Inflammatory macrophage (primary cell): ENCODE data around the gene TIMM44.
"Not testable (repeated sequence)": the region's sequence is repeated elsewhere in the genome, so short reads cannot be mapped to it uniquely, and the experiment has no call there.

Experiments used
- DNase-seq, 2 donors: peaks; one replicate each; pipeline ENCODE4 v3.0.0-alpha.2; 2020 to 2022

TIMM44 gene

DNA sequence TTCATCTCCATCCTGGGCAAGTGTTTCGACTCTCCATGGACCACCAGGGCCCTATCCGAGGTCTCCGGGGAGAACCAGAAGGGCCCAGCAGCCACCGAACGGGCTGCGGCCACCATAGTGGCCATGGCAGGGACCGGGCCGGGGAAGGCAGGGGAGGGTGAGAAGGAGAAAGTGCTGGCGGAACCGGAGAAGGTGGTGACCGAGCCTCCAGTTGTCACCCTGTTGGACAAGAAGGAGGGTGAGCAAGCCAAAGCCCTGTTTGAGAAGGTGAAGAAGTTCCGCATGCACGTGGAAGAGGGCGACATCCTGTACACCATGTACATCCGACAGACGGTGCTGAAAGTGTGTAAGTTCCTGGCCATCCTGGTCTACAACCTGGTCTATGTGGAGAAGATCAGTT, 44.5 kb downstream of the TIMM44 start:
- no peak for DNase-seq

- no peak for DNase-seq
Measured at GRCh38 chr19:7897292-7897691, 46.2 kb downstream of the TIMM44 start.

GRCh38 chr19:7895565-7895964, 47.9 kb downstream of the TIMM44 start:
- no peak for DNase-seq

DNA sequence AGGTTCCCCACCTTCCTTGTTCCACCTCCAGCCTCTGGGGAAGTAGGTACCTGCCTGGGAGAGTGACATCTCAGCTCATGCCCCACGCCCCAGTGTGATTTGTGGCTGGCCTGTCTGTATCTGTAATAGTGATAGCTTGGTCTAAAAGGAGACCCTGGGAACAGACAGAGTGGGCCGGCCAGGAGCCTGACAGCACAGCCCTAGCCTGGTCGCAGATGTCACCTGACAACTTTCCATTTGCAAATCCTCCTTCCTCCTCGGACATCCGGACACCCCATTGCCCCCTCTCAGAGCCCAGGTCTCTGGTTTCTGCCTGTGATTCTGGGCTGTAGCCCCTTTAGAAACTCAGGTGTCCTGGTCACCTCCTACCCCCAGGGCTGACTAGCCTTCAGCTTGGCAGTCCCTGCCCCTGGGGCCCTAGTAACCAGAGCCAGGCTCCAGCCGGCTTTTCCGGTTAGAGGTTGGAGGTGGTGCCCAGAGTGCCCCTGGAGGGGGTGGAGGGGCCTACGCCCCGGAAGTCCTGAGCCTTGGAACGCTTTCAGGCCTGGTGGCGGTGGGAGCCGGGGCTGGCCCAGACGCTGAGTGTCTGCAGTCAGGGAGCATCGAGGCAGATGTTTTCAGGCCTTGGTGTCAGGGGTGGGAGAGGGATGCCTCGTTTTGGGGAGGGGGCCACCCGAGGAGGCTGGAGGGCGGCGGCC, 48.7 kb downstream of the TIMM44 start:
- DNase-seq: no peak

DNA sequence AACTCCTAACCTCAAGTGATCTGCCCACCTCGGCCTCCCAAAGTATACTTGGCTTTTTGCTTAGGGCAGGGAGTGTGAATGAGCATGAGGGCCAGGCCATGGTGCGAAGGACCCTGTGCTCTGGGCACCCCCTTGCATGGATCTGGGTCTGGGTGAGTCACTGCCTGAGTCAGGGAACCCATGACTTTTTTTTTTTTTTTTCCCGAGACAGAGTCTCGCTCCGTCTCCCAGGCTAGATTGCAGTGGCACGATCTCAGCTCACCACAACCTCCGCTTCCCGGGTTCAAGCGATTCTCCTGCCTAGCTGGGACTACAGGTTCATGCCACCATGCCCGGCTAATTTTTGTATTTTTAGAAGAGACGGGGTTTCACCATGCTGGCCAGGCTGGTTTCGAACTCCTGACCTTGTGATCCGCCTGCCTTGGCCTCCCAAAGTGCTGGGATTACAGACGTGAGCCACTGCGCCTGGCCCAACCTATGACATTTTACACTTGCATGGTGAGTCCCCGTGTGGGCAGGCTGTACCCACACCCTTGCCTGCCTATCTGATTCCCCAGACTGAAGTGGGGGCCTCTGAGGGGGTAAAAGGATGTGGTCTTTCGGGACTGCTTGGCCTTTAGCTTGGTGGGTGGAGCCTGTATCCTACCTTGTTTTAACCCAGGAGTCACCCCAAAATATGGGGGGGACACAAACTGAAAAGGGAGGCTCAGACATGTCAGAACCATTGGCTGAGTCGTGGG, 49.9 kb downstream of the TIMM44 start:
- not testable (repeated sequence) for DNase-seq

GRCh38 chr19:7888826-7889217, 54.6 kb downstream of the TIMM44 start:
- DNase-seq: no peak

DNA sequence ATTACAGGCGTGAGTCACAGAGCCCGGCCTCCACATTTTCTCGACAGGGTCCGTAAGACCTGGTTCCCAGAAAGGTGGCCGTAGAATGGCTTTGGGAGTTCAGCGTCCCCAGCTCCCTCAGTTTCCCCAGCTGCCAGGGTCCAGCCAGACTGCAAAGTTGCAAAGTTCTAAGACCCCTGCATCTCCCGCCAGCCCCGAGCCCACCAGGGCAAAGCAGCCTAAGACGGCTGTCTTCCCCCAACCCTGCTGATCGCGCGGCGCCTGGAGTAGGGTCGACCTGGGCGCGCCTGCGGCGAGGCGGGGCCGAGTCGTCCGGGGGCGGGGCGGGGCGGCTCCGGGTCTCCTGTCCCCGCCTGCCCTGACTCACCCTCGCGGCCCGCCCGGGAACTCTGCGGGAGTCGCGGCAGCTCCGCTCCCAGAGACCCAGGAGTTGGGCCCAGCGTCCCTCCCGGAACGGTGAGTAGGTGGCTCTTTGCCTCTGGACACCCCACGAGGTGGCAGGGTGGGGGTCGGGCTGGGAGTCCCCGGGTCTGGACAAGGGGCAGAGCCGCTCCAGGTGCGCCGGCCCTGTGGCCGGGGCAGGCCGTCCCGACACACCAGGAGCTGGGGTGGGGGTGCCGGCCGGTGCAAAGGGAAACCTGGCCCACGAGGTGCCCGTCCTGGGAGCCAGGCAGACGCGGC, 55.2 kb downstream of the TIMM44 start, which contains the start of gene LRRC8E:
LRRC8E (plus strand) TSS at position 366 of the 681 bp plus-strand sequence. CDS start 7,094 bp downstream, outside the sequence.
- peak in 1 of 2 donors; percentile 24 for DNase-seq

DNA sequence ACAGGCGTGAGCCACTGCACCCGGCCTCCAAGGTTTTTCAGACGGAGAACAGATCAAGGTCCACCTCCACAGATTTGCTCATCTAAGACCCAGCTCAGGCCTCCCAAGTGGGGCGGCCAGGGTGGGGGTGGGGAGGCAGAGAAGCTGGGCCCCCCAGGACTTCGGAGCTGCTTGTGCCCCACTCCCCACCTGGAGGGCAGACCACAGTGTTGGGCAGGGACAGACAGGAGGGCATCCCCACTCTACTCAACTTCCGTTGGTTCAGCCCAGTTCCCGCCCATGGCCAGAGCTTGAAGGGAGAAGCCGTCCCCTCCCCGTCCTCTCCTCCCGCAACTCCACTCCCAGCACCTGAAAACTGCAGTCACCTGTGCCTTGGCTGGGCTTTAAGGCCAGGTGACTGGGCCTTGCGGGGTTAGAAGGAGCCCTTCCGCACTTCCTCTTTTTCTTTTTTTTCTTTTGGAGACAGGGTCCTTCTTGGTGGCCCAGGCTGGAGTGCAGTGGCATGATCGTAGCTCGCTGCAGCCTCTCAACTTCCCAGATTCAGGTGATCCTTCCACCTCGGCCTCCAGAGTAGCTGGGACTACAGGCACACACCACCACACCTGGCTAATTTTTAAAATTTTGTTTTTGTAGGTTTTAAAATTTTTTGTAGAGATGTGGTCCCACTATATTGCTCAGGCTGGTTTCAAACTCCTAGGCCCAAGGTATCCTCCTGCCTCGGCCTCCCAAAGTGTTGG, 55.9 kb downstream of the TIMM44 start:
- no peak for DNase-seq

DNA sequence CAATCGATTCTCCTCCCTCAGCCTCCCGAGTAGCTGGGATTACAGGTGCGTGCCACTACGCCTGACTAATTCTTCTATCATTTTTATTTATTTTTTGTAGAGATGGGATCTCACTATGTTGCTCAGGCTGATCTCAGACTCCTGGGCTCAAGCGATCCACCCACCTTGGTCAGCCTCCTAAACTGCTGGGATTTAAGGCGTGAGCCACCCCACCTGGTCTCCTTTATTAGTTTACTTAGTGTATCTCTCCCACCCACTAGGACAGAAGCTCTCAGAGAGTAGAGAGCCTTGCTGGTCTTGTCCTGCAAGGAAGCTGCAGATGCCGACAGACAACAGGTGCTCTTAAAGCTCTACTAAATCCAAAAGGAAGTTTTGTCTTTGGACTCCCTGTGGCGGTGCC, 57.6 kb downstream of the TIMM44 start:
- DNase-seq: no peak

DNA sequence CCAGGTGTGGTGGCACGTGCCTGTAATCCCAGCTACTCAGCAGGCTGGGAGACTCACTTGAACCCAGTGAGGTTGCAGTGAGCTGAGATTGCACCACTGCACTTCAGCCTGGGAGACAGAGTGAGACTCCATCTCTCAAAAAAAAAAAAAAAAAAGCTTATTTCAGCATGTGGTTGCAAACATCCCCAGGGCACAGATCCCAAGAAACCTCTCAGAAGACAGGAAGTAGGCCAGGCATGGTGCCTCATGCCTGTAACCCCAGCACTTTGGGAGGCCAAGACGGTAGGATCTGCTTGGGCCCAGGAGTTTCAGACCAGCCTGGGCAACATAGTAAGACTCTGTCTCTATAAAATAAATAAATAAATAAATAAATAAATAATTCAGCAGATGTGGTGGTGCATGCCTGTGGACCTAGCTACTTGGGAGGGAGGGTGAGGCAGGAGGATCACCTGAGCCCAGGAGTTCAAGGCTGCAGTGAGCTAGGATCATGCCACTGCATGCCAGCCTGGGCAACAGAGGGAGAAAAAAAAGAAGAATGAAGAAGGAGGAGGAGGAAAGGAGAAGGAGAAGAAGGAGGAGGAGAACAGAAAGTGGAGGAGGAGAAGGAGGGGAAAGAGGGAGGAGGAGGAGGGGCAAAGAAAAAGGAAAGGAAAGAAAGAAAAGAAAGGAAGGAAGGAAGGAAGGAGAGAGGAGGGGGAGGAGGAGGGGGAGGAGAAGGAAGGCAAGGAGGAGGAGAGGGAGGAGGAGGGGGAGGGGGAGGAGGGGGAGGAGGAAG, 59.5 kb downstream of the TIMM44 start:
- no peak for DNase-seq

DNA sequence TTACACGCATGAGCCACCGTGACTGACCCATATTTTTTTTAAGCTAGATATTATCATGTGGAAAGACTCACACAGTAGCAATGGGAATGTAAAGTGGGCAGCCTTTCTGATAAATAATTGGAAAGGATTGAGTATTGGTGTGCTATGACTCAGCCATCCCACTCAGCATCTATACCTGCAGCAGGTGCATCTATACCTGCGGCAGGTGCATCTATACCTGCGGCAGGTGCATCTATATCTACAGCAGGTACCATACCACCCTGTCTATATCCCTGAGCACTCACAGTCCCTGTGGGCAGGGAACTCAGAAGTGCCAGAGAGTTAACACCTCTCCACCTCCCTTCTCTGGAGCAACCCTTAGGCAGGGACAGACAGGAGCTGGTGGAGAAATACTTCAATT, 60.4 kb downstream of the TIMM44 start:
- DNase-seq: no peak

DNA sequence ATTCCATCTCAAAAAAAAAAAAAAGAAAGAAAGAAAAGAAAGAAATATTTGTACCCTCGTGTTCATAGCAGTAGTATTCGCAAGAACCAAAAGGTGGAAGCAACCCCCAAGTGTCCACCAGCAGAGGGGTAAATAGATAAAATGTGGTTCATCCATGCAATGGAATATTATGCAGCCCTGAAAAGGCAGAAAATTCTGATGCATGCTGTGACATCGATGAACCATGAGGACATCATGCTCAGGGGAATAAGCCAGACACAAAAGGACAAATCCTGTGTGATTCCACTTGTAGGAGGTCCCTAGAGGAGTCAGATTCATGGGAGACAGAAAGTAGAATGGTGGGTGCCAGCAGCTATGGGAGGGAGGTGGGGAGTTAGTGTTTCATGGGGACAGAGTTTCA, 61.6 kb downstream of the TIMM44 start:
- no peak for DNase-seq

GRCh38 chr19:7879836-7880235, 63.6 kb downstream of the TIMM44 start:
- DNase-seq: no peak

DNA sequence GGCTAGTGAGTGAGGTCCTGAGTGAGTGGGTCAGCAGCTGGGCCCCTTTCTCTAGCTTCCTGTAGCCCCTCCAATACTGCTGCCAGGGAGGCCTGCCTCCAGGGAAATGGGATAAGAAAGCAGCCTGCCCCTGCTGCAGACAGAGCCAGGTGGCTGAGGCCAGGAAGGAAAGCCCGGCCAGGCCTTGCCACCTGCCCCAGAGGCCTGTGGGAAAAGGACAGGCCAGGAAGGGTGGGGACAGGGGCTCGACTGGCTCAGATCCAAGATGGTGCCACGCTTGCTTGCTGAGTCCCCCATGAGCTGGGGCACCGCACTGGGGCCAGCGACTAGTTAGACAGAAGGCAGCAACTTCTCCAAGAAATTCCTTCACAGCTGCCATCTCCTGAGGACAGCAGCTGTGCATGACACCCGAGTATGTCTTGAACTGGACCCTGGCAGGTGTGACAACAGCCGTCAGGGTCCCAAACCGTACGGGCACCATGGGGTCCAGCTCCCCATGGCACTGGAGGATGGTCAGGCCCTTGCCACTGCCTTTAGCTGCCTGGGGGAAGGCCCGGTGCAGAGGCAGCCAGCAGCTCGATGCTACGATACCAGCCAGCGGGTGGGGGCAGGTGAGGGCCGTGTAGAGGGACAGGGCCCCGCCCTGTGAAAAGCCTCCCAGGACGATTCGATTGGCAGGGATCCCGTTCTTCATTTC, 64.2 kb downstream of the TIMM44 start:
- DNase-seq: no peak

- DNase-seq: no peak
Measured at GRCh38 chr19:7877249-7877836, 66.1 kb downstream of the TIMM44 start.
